Measurements from ENCODE around the gene LRRC4C.

LRRC4C gene

GRCh38 chr11:41102471-41102870 lies 357.0 kb downstream of the LRRC4C start:
- peak; percentile 40 for FAIRE-seq
- DNase-seq (ENCODE audit: insufficient read length), result no peak
- TF ChIP-seq POLR2AphosphoS5 (IDR thresholded peaks at IDR 0.05; ENCODE audit: low read depth, low read length) (no peak), POLR2A (IDR thresholded peaks at IDR 0.05; ENCODE audit: low read depth, low read length) (no peak), TAF1 (IDR thresholded peaks at IDR 0.05; ENCODE audit: borderline replicate concordance, low read depth, low read length) (no peak)

DNA sequence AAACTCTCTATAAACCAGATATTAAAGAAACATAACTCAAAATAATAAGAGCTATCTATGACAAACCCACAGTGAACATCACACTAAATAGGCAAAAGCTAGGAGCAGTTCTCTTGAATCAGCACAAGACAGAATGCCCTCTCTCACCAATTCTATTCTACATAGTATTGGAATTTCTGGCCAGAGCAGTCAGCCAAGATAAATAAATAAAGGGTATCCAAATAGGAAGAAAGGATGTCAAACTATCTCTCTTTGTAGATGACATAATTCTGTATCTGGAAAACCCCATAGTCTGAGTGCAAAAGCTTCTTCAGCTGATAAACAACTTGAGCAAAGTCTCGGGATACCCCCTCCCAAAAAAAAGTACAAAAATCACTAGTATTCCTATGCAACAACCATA lies 359.8 kb downstream of the LRRC4C start:
- FAIRE-seq, result no peak
- TF ChIP-seq TAF1 (IDR thresholded peaks at IDR 0.05; ENCODE audit: borderline replicate concordance, low read depth, low read length) (no peak), POLR2A (IDR thresholded peaks at IDR 0.05; ENCODE audit: low read depth, low read length) (no peak), POLR2AphosphoS5 (IDR thresholded peaks at IDR 0.05; ENCODE audit: low read depth, low read length) (no peak)
- no peak for DNase-seq (ENCODE audit: insufficient read length)

- FAIRE-seq (peak; percentile 24), DNase-seq (ENCODE audit: insufficient read length) (no peak)
- TF ChIP-seq POLR2AphosphoS5 (IDR thresholded peaks at IDR 0.05; ENCODE audit: low read depth, low read length) (no peak), TAF1 (IDR thresholded peaks at IDR 0.05; ENCODE audit: borderline replicate concordance, low read depth, low read length) (no peak), POLR2A (IDR thresholded peaks at IDR 0.05; ENCODE audit: low read depth, low read length) (no peak)
Observed at GRCh38 chr11:41085123-41085522, 374.3 kb downstream of the LRRC4C start.

DNA sequence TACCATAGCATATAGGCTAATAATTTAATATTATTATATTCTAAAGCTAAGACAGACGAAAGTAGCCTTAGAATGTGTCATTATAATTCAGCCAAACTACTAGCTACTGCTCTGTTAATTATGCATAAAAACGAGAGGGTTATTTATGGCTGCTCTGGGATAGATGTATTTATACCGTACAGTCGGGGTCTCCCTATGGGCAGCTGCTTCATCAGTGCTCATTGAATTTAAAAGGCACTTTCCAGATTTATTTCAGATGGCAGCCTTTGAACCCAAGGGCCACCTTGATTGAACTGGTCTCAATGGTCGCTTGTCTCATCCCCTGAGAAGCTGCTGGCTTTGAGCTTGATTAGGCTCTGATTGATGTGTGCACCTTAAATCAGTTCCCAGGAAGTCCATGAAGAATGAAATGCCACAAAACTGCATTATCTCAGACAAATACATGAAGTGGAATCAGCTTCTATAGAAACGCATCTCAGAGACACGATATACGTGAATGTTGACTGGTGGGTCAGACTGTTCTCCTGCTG lies 377.6 kb downstream of the LRRC4C start:
- no peak for TF ChIP-seq TAF1 (IDR thresholded peaks at IDR 0.05; ENCODE audit: borderline replicate concordance, low read depth, low read length)
- no peak for TF ChIP-seq POLR2AphosphoS5 (IDR thresholded peaks at IDR 0.05; ENCODE audit: low read depth, low read length)
- no peak for TF ChIP-seq POLR2A (IDR thresholded peaks at IDR 0.05; ENCODE audit: low read depth, low read length)
- DNase-seq (ENCODE audit: insufficient read length) (no peak), FAIRE-seq (no peak)

GRCh38 chr11:41074318-41074717 lies 385.1 kb downstream of the LRRC4C start:
- DNase-seq (ENCODE audit: insufficient read length) (no peak), FAIRE-seq (no peak)
- TF ChIP-seq POLR2A (IDR thresholded peaks at IDR 0.05; ENCODE audit: low read depth, low read length), result no peak
- TF ChIP-seq POLR2AphosphoS5 (IDR thresholded peaks at IDR 0.05; ENCODE audit: low read depth, low read length), result no peak
- TF ChIP-seq TAF1 (IDR thresholded peaks at IDR 0.05; ENCODE audit: borderline replicate concordance, low read depth, low read length), result no peak

- TF ChIP-seq POLR2AphosphoS5 (IDR thresholded peaks at IDR 0.05; ENCODE audit: low read depth, low read length), result no peak
- no peak for TF ChIP-seq TAF1 (IDR thresholded peaks at IDR 0.05; ENCODE audit: borderline replicate concordance, low read depth, low read length)
- TF ChIP-seq POLR2A (IDR thresholded peaks at IDR 0.05; ENCODE audit: low read depth, low read length), result no peak
- no peak for FAIRE-seq
- no peak for DNase-seq (ENCODE audit: insufficient read length)
Observed at GRCh38 chr11:41065432-41065831, 394.0 kb downstream of the LRRC4C start.

- FAIRE-seq (no peak), DNase-seq (ENCODE audit: insufficient read length) (no peak)
- TF ChIP-seq TAF1 (IDR thresholded peaks at IDR 0.05; ENCODE audit: borderline replicate concordance, low read depth, low read length) (no peak), POLR2A (IDR thresholded peaks at IDR 0.05; ENCODE audit: low read depth, low read length) (no peak), POLR2AphosphoS5 (IDR thresholded peaks at IDR 0.05; ENCODE audit: low read depth, low read length) (no peak)
Observed at GRCh38 chr11:41058138-41058537, 401.3 kb downstream of the LRRC4C start.

- no peak for DNase-seq (ENCODE audit: insufficient read length)
- no peak for FAIRE-seq
Observed at GRCh38 chr11:41056892-41057569, 402.4 kb downstream of the LRRC4C start.

GRCh38 chr11:41053894-41054293 lies 405.6 kb downstream of the LRRC4C start:
- TF ChIP-seq POLR2A (IDR thresholded peaks at IDR 0.05; ENCODE audit: low read depth, low read length) (no peak), TAF1 (IDR thresholded peaks at IDR 0.05; ENCODE audit: borderline replicate concordance, low read depth, low read length) (no peak), POLR2AphosphoS5 (IDR thresholded peaks at IDR 0.05; ENCODE audit: low read depth, low read length) (no peak)
- no peak for FAIRE-seq
- no peak for DNase-seq (ENCODE audit: insufficient read length)

More at GRCh38 chr11:41056892-41057569, 402.4 kb downstream of the LRRC4C start:
- no peak for TF ChIP-seq POLR2A (IDR thresholded peaks at IDR 0.05; ENCODE audit: low read depth, low read length)
- TF ChIP-seq POLR2AphosphoS5 (IDR thresholded peaks at IDR 0.05; ENCODE audit: low read depth, low read length), result no peak
- no peak for TF ChIP-seq TAF1 (IDR thresholded peaks at IDR 0.05; ENCODE audit: borderline replicate concordance, low read depth, low read length)

- DNase-seq (ENCODE audit: insufficient read length) (no peak), FAIRE-seq (no peak)
- TF ChIP-seq POLR2A (IDR thresholded peaks at IDR 0.05; ENCODE audit: low read depth, low read length), result no peak
- TF ChIP-seq POLR2AphosphoS5 (IDR thresholded peaks at IDR 0.05; ENCODE audit: low read depth, low read length), result no peak
- no peak for TF ChIP-seq TAF1 (IDR thresholded peaks at IDR 0.05; ENCODE audit: borderline replicate concordance, low read depth, low read length)
Observed at GRCh38 chr11:41051919-41052635, 407.4 kb downstream of the LRRC4C start.

- no peak for DNase-seq (ENCODE audit: insufficient read length)
- TF ChIP-seq POLR2AphosphoS5 (IDR thresholded peaks at IDR 0.05; ENCODE audit: low read depth, low read length), result no peak
- no peak for FAIRE-seq
Observed at GRCh38 chr11:41050791-41051190, 408.7 kb downstream of the LRRC4C start.

DNA sequence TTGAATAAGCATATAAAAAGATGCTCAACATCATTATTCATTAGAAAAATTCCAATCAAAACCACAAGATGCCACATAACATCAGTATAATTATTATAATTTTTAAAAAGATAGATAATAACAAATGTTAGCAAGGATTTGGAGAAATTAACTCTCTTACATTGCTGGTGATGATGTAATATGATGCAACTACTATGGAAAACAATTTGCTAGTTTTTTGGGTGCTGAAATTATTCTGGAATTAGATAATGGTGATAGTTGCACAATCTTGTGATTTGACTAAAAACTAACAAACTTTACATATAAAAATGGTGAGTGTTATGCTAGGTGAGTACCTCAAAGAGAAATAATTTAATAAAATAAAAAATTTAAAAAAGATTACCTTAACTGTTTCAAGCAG lies 412.2 kb downstream of the LRRC4C start:
- DNase-seq (ENCODE audit: insufficient read length) (no peak), FAIRE-seq (no peak)
- TF ChIP-seq POLR2AphosphoS5 (IDR thresholded peaks at IDR 0.05; ENCODE audit: low read depth, low read length) (no peak), TAF1 (IDR thresholded peaks at IDR 0.05; ENCODE audit: borderline replicate concordance, low read depth, low read length) (no peak), POLR2A (IDR thresholded peaks at IDR 0.05; ENCODE audit: low read depth, low read length) (no peak)

Measured in GM12892 (cell line).